NB4 (cell line): Measurements from ENCODE around the gene SDCBP2.

ENCODE experiments used
- DNase-seq: peaks from one replicate; pipeline ENCODE4 v3.0.0; 2010; ENCODE audit warnings: low read depth
- H3K4me3 ChIP-seq: one replicate; pipeline ENCODE4 v1.5.1; 2011; ENCODE audit warnings: mild to moderate bottlenecking, low read depth, low read length, moderate library complexity
- CTCF ChIP-seq: IDR thresholded peaks from one replicate; pipeline ENCODE4 v1.5.1; 2012; ENCODE audit warnings: low read depth, low read length
- MAX ChIP-seq: IDR thresholded peaks from 2 replicates; pipeline ENCODE4 v1.6.1; 2011; ENCODE audit warnings: low read depth, low read length
- MYC ChIP-seq: IDR thresholded peaks from 2 replicates; pipeline ENCODE4 v1.6.1; 2011; ENCODE audit warnings: low read depth, low read length
- POLR2A ChIP-seq: IDR thresholded peaks from 2 replicates; pipeline ENCODE4 v1.6.1; 2011; ENCODE audit warnings: mild to moderate bottlenecking; ENCODE audit not compliant: insufficient read length; ENCODE audit errors: extremely low read depth

Gene SDCBP2

DNA sequence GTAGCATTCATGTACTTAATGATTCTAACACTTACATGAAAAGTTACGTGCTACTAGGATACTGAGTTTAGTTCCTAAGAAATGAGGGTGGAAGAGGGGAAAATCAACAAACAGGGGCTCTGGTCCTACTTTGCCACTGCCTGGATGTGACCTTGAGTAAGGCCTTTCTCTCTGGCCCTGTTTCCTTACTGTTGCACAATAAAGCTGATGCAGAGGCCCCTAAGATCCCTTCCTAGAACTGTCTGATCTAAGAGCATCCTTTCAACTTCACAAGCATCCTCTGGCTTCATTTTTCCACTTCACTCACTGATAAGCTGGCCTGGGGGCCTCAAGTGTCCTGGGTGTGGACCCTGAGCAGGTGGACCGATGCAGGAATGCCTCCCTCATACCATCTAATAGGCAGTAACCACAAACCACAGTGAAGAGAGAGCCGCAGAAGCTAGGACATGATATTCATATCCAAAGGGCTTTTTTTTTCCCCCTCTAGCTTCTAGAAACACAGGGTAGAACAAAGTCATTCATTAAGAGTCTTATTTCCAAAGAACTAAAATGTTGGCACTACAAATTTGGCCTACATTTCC is 42.4 kb upstream of the SDCBP2 start:
- no peak for TF ChIP-seq POLR2A
- TF ChIP-seq MAX = no peak
- TF ChIP-seq CTCF = no peak
- no peak for TF ChIP-seq MYC
- DNase-seq = no peak
- no peak overlapping the region for H3K4me3 ChIP-seq

DNA sequence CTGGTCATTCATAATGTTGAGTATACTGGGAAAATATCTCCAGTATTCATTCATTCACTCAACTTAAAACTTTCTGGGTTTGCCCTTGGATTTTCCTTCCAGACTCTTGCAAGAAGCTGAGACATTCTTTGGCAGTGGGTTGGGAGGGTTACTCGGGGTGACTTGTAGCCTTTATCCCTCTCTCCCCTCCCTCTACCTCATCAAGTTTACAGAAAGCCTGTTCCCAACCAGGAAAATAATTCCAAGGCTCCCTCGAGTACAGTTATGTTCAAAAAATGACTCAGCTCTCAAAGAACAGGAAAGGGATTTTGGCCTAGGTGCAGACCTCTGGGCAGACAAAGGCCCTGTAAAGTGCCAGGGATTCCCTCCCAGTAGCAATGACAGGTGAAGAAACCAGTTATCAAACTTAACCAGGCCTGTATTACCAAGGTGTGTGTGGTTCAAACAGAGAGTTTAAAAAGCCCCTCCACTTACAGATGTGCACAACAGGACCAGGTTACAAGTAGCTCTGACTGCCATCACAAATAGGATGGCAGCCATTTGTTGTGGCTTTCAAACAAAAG is 41.7 kb upstream of the SDCBP2 start:
- DNase-seq = no peak
- no peak for TF ChIP-seq CTCF
- H3K4me3 ChIP-seq = no peak overlapping the region

DNA sequence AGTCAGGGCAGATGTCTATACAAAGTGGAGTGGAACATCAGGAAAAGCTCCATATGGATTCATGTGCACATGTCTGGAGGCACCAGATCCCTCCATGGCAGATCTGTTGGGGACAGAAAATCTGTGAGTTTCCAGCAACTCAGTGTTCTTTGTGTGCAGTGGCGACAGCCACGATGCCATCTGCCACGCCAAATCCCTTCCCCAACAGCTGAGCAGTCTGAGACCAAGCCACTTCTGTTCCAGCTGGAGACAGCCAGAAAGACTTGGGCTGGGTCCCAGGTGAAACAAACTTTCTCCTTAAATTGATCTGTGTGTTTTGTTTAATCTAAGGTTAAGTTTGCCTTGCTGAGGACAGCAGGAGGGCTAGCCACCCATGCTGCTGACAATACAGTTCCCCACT is 41.0 kb upstream of the SDCBP2 start:
- no peak for TF ChIP-seq POLR2A
- no peak for DNase-seq
- H3K4me3 ChIP-seq = no peak overlapping the region

GRCh38 chr20:1368448-1369199 is 39.7 kb upstream of the SDCBP2 start:
- no peak overlapping the region for H3K4me3 ChIP-seq
- DNase-seq = no peak
- no peak for TF ChIP-seq POLR2A
- TF ChIP-seq CTCF = no peak
- no peak for TF ChIP-seq MAX
- no peak for TF ChIP-seq MYC

- no peak for DNase-seq
- no peak for TF ChIP-seq MAX
- no peak overlapping the region for H3K4me3 ChIP-seq
These were observed 38.5 kb upstream of the SDCBP2 start for GRCh38 chr20:1367479-1367878.

DNA sequence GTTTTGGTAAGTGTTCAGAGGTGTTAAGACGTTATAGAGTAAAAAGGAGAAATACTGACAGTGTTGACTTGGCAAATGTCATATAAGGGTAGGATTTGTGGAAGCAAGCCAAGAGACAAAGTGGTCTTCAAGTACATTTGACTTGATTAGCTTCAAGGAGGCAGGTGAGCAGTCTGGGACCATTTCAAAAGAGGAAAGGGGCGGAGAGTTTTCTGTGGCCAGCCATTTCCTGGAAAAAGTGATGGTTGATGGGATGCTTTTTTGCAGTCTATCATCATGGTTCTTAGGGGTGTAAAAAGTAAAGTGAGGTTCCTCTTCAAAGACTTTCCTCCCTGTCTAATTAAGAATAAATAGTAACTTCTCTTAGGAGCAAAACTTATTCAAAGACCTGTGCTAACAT is 35.2 kb upstream of the SDCBP2 start:
- no peak overlapping the region for H3K4me3 ChIP-seq
- TF ChIP-seq POLR2A (no peak), CTCF (no peak), MYC (no peak), MAX (no peak)
- DNase-seq = no peak

- TF ChIP-seq CTCF = no peak
- TF ChIP-seq MYC = no peak
- TF ChIP-seq POLR2A = no peak
- TF ChIP-seq MAX = no peak
- H3K4me3 ChIP-seq = no peak overlapping the region
- DNase-seq = no peak
These were observed 34.6 kb upstream of the SDCBP2 start for GRCh38 chr20:1363522-1363921.
